ENCODE results near the gene GPR25. TPM values are rescaled to one million over a fixed set of nuclear protein-coding genes. Genes with fewer than 3 reads are reported as not detected.

GPR25 gene
- total RNA-seq, 1 donor from 2014 or later: not detected

GRCh38 chr1:200892958-200893357 lies 20.2 kb downstream of the GPR25 start:
- no peak for DNase-seq (ENCODE audit: low spot score)
- no peak for ATAC-seq

- DNase-seq (ENCODE audit: low spot score): no peak
- no peak for ATAC-seq
Measured at GRCh38 chr1:200893411-200893901, 20.7 kb downstream of the GPR25 start.

- DNase-seq (ENCODE audit: low spot score) (no peak), ATAC-seq (no peak)
Measured at GRCh38 chr1:200894712-200895442, 22.1 kb downstream of the GPR25 start, which contains the start of gene INAVA. Gene INAVA, plus strand, starts transcription at chr1:200894900. Its CDS starts 3,501 bp downstream, at chr1:200898401.

GRCh38 chr1:200895443-200895789 lies 22.6 kb downstream of the GPR25 start:
- ATAC-seq (no peak), DNase-seq (ENCODE audit: low spot score) (no peak)

GRCh38 chr1:200895801-200896530 lies 23.2 kb downstream of the GPR25 start:
- DNase-seq (ENCODE audit: low spot score): no peak

GRCh38 chr1:200896531-200897196 lies 23.9 kb downstream of the GPR25 start:
- ATAC-seq (peak; percentile 83), DNase-seq (ENCODE audit: low spot score) (peak; percentile 58)

More at GRCh38 chr1:200895801-200896530, 23.2 kb downstream of the GPR25 start:
- ATAC-seq: no peak

GRCh38 chr1:200897259-200897658 lies 24.5 kb downstream of the GPR25 start:
- no peak for DNase-seq (ENCODE audit: low spot score)
- no peak for ATAC-seq

- DNase-seq (ENCODE audit: low spot score): no peak
- no peak for ATAC-seq
Measured at GRCh38 chr1:200899015-200899386, 26.2 kb downstream of the GPR25 start.

- DNase-seq (ENCODE audit: low spot score) (no peak), ATAC-seq (no peak)
Measured at GRCh38 chr1:200899451-200899915, 26.7 kb downstream of the GPR25 start.

GRCh38 chr1:200899954-200900867 lies 27.4 kb downstream of the GPR25 start:
- no peak for DNase-seq (ENCODE audit: low spot score)
- no peak for ATAC-seq

GRCh38 chr1:200900877-200901276 lies 28.1 kb downstream of the GPR25 start:
- DNase-seq (ENCODE audit: low spot score) (no peak), ATAC-seq (no peak)

- ATAC-seq (no peak), DNase-seq (ENCODE audit: low spot score) (no peak)
Measured at GRCh38 chr1:200901350-200901749, 28.6 kb downstream of the GPR25 start.

GRCh38 chr1:200901796-200902444 lies 29.1 kb downstream of the GPR25 start:
- ATAC-seq (no peak), DNase-seq (ENCODE audit: low spot score) (no peak)

- ATAC-seq (no peak), DNase-seq (ENCODE audit: low spot score) (no peak)
Measured at GRCh38 chr1:200903793-200904192, 31.0 kb downstream of the GPR25 start.

GRCh38 chr1:200904772-200905171 lies 32.0 kb downstream of the GPR25 start:
- no peak for DNase-seq (ENCODE audit: low spot score)
- ATAC-seq: no peak

- ATAC-seq: no peak
- no peak for DNase-seq (ENCODE audit: low spot score)
Measured at GRCh38 chr1:200905411-200906052, 32.8 kb downstream of the GPR25 start.

GRCh38 chr1:200906491-200906890 lies 33.7 kb downstream of the GPR25 start:
- ATAC-seq: no peak
- DNase-seq (ENCODE audit: low spot score): no peak

GRCh38 chr1:200907611-200908097 lies 34.9 kb downstream of the GPR25 start:
- ATAC-seq: no peak
- DNase-seq (ENCODE audit: low spot score): no peak

GRCh38 chr1:200908191-200908868 lies 35.5 kb downstream of the GPR25 start:
- no peak for DNase-seq (ENCODE audit: low spot score)

More at GRCh38 chr1:200908191-200908868, 35.5 kb downstream of the GPR25 start:
- ATAC-seq: no peak

Measured in left lobe of liver (tissue), 2 donors.